ENCODE results near the gene S100A7A.
"Not testable (repeated sequence)": the region's sequence is repeated elsewhere in the genome, so short reads cannot be mapped to it uniquely, and the experiment has no call there.

Gene S100A7A

DNA sequence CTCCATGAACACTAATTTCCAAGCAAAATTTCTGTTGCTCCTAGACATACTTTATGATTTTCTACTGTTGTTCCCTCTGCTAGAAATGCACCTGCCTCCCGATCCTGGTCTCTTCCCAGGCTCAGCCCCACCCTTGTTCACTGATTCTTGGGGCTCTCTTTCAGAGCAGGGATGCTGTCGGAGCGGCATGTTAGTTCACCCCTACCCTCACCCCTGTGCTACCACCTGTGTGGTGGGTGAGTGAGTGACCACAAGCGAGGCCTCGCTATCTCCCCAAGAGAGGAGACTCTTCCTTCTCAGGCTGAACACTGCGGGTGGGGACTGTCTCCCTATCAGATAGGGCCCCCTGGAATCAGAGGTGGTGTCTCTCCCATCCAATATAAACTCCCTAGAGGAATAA lies 20.5 kb upstream of the S100A7A start:
- DNase-seq, result no peak

- DNase-seq, result no peak
Observed at GRCh38 chr1:153396461-153396860, 19.9 kb upstream of the S100A7A start.

GRCh38 chr1:153397051-153397923 lies 19.0 kb upstream of the S100A7A start:
- no peak for DNase-seq

- DNase-seq, result no peak
Observed at GRCh38 chr1:153397924-153398651, 18.2 kb upstream of the S100A7A start.

DNA sequence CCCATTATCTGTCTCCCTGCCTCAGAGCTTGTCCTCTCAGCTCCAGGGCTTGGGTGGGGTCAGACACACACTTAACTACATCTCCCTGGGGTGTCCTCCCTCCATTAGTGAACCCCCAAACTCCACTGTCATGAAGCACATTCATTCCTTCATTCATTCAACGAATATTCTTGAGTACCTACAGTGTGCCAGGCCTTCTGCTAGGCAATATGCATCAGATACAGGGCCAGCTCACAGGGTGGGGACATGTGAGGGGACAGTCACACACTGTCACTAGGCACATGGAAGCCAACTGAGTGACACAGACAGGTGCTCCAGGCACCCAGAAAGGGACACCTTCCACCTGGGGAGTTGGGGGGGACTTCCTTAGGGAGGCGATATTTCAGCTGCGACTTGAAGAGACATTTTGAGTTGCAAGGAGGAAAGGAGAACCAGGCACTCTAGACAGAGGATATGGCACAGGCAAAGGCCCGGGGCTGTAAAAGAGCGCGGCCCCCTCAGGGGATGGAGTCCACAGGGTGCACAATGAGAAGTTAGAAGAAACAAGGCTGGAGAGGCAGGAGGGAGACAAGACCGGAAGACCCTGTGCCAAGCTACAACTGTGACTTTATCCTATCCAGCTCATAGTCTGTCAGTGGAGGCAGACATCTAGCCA lies 16.8 kb upstream of the S100A7A start:
- DNase-seq, result no peak

- no peak for DNase-seq
Observed at GRCh38 chr1:153400244-153400643, 16.1 kb upstream of the S100A7A start.

GRCh38 chr1:153401461-153401860 lies 14.9 kb upstream of the S100A7A start:
- DNase-seq, result no peak

GRCh38 chr1:153402226-153402625 lies 14.1 kb upstream of the S100A7A start:
- no peak for DNase-seq

- DNase-seq, result no peak
Observed at GRCh38 chr1:153403421-153404085, 12.8 kb upstream of the S100A7A start.

GRCh38 chr1:153404086-153404635 lies 12.2 kb upstream of the S100A7A start:
- no peak for DNase-seq

GRCh38 chr1:153404768-153405167 lies 11.6 kb upstream of the S100A7A start:
- DNase-seq, result peak; percentile 6

DNA sequence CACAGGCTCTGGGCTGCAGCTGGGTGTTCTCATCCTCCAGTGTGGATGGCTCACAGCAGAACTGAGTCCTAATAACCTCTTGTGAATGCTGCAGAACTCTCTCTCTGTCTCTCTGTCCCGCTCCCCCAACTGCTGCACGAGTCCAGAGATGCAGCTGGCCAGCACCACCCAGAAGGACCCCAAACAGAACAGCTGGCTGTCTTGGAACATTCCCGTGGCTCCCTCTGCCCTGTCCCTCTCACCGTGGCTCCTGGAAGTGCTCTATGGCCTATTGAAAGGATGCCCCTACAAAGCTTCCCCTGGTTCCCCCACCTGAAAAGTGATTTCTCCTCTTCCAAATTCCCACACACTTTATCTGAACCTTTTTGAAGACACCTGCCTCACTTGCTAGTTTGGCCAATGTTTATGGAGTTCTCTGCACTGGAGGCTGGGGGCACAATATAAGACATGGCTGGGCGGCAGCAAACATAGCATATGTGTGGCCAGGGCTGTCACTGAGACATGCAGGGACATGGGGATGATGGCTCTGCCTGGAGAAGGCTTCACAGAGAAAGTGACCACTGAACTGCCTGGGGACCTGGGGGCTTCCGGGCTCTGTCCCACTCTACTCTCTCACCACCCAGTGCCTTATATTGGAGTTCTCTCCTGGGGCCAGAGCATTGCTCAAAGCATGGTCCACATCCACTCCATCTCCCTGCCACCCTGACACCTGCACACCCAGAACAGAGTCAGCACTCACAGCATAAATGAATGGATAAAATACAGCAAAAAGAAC lies 10.3 kb upstream of the S100A7A start:
- DNase-seq, result not testable (repeated sequence)

- not testable (repeated sequence) for DNase-seq
Observed at GRCh38 chr1:153407274-153407673, 9.0 kb upstream of the S100A7A start.

DNA sequence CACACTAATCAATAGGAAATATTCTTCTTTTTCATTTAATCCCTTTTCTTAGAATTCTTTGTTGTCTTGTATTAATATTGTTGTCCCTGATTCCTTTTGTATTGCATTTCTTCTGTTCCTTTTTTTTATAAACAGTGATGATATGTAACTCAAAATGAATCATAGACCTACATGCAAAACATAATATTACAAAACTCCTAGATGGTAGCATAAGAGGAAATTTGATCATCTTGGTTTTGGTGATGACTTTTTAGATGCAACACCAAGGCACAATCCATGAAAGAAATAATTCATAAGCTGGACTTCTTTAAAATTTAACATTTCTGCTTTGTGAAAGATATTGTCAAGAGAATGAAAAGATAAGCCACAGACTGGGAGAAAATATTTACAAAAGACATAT lies 2.4 kb upstream of the S100A7A start:
- not testable (repeated sequence) for DNase-seq

GRCh38 chr1:153417136-153417888 lies 992 bp downstream of the S100A7A start:
- DNase-seq, result no peak

GRCh38 chr1:153418758-153419435 lies 2.6 kb downstream of the S100A7A start:
- not testable (repeated sequence) for DNase-seq

- DNase-seq, result not testable (repeated sequence)
Observed at GRCh38 chr1:153419436-153419793, 3.1 kb downstream of the S100A7A start.

- DNase-seq, result no peak
Observed at GRCh38 chr1:153420306-153420705, 4.0 kb downstream of the S100A7A start.

GRCh38 chr1:153422450-153423068 lies 6.2 kb downstream of the S100A7A start:
- DNase-seq, result peak; percentile 62

DNA sequence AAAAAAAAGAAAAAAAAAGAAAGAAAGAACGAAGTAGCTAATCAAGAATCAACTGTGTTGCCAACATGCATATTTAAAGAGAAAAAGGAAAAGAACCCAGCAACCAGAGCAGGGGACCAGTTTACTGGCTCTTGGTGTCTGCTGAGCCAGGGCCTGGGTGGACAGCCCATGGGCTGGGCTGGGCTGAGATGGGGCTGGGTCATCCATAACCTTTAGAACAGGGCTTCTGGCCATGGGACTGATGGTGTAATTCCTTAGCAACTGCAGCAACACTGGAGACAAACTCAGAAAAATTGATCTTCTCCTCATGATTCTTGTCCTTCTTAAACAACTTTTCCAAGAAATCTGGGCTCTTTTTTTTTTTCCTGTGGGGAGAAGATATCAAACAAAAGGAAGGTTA lies 10.5 kb downstream of the S100A7A start:
- DNase-seq, result no peak

Measured in EL (cell line).